K562 (cell line): ENCODE results near the gene LRRC70. TPM values are rescaled to one million over a fixed set of nuclear protein-coding genes. Genes with fewer than 3 reads are reported as not detected.

Experiments used
- ARID3B ChIP-seq: fragments of 250-450 bp; sonication (Bioruptor Pico); IDR thresholded peaks from 2 replicates; pipeline ENCODE4 v1.4.0; 2020; ENCODE audit warnings: borderline replicate concordance
- ARID4B ChIP-seq: sonication (generic); formaldehyde crosslinking; IDR thresholded peaks from 2 replicates; pipeline ENCODE4 v1.8.0; 2022; ENCODE audit warnings: mild to moderate bottlenecking, missing genetic modification reagents
- E2F1 ChIP-seq: sonication (generic); formaldehyde crosslinking; IDR thresholded peaks from 2 replicates; pipeline ENCODE4 v1.8.1; 2023; ENCODE audit warnings: mild to moderate bottlenecking, missing genetic modification reagents, moderate library complexity
- FOXP4 ChIP-seq: sonication (generic); formaldehyde crosslinking; IDR thresholded peaks from 2 replicates; pipeline ENCODE4 v1.8.0; 2022; ENCODE audit warnings: mild to moderate bottlenecking, missing genetic modification reagents, borderline replicate concordance
- MXD1 ChIP-seq: fragments of 250-450 bp; sonication (Bioruptor Pico); IDR thresholded peaks from 2 replicates; pipeline ENCODE4 v1.8.0; 2021; ENCODE audit warnings: borderline replicate concordance, mild to moderate bottlenecking, moderate library complexity; ENCODE audit not compliant: poor library complexity, severe bottlenecking
- PYGO2 ChIP-seq: fragments of 450-650 bp; IDR thresholded peaks from 2 replicates; pipeline ENCODE4 v1.6.1; 2016; ENCODE audit warnings: mild to moderate bottlenecking, missing genetic modification characterization, moderate library complexity, missing compliant biosample characterization
- TFAP4 ChIP-seq: sonication (generic); formaldehyde crosslinking; IDR thresholded peaks from 2 replicates; pipeline ENCODE4 v1.8.0; 2022; ENCODE audit warnings: missing genetic modification reagents, mild to moderate bottlenecking, moderate library complexity, borderline replicate concordance
- TRIM28 ChIP-seq: fragments of 450-650 bp; IDR thresholded peaks from 2 replicates; pipeline ENCODE4 v1.6.1; 2017
- ZNF184 ChIP-seq: sonication (generic); formaldehyde crosslinking; IDR thresholded peaks from 2 replicates; pipeline ENCODE4 v1.5.0; 2020; ENCODE audit warnings: missing genetic modification reagents
- ZNF212 ChIP-seq: fragments of 450-650 bp; formaldehyde crosslinking; IDR thresholded peaks from 2 replicates; pipeline ENCODE4 v1.4.0; 2020; ENCODE audit warnings: mild to moderate bottlenecking
- ZNF232 ChIP-seq: sonication (generic); formaldehyde crosslinking; IDR thresholded peaks from 2 replicates; pipeline ENCODE4 v1.8.0; 2022; ENCODE audit warnings: mild to moderate bottlenecking, missing genetic modification reagents
- ZNF3 ChIP-seq: fragments of 250-450 bp; sonication (Bioruptor Pico); IDR thresholded peaks from 2 replicates; pipeline ENCODE4 v1.5.0; 2021; ENCODE audit warnings: mild to moderate bottlenecking, moderate library complexity
- ZNF740 ChIP-seq, 3 experiments: fragments of 200-800 bp in 1 of 3; sonication (Bioruptor generic) in 1 of 3; sonication (generic) in 1 of 3; formaldehyde crosslinking in 1 of 3; IDR thresholded peaks; 2 replicates each; pipeline versions ENCODE4 v1.6.1 to v1.8.0; 2016 to 2022; ENCODE audit warnings: mild to moderate bottlenecking in 2 of 3, missing compliant biosample characterization in 2 of 3, missing genetic modification characterization in 2 of 3, missing genetic modification reagents in 1 of 3
- polyA plus RNA-seq, 8 experiments: library from polyadenylated mRNA; depleted of rRNA in 4 of 8; stranded (reverse) in 5 of 8; unstranded in 3 of 8; fragments of >200 nt; fragmentation: Nextera tagmentation in 2 of 8; fragmentation: Illumina TruSeq in 1 of 8; extraction: Ambion mirVana in 2 of 8; extraction: Trizol in 1 of 8; gene quantifications; 2 replicates each; pipeline versions ENCODE4 v1.2.1 to v1.2.3, GENCODE V29; 2011 to 2014; ENCODE audit warnings: inconsistent platforms in 1 of 8, missing spikeins in 1 of 8
- total RNA-seq, 7 experiments: library from RNA; depleted of rRNA in 6 of 7; stranded (reverse); fragments of >200 nt in 6 of 7; fragmentation: Illumina TruSeq in 2 of 7; extraction: Trizol in 2 of 7; gene quantifications; 2 replicates each; pipeline versions ENCODE4 v1.2.1 to v1.2.3, GENCODE V29; 2011 to 2021; ENCODE audit warnings: low replicate concordance in 1 of 7

LRRC70 gene
- total and polyA plus RNA-seq, 9 of the 15 experiments (the other 6 are each of a cell fraction or from before 2014, with no cell fraction given) = 0.21 to 2.1 (median 0.73) TPM

- TF ChIP-seq TFAP4 (CRISPR knock-in tag) (no peak), ZNF184 (no peak), PYGO2 (tag) (no peak), ZNF740 (CRISPR knock-in tag; IDR thresholded peaks at IDR 0.05) (no peak), ZNF740 (tag; IDR thresholded peaks at IDR 0.05) (no peak), MXD1 (CRISPR knock-in tag) (no peak), ZNF212 (CRISPR knock-in tag) (no peak), ARID4B (no peak), TRIM28 (no peak), ZNF3 (CRISPR knock-in tag) (no peak), ZNF232 (no peak), ARID3B (CRISPR knock-in tag) (no peak), E2F1 (CRISPR knock-in tag) (no peak), FOXP4 (CRISPR knock-in tag) (no peak)
Measured at GRCh38 chr5:62538017-62538942, 40.3 kb upstream of the LRRC70 start (continued).
